Loucy (cell line): Measurements from ENCODE around the gene SPP2.

Experiments
- EZH2phosphoT487 ChIP-seq: fragments of 200-600 bp; IDR thresholded peaks from 2 replicates; pipeline ENCODE4 v1.6.1; 2018; ENCODE audit warnings: antibody characterized with exemption, mild to moderate bottlenecking, moderate library complexity, borderline replicate concordance
- TF ChIP-seq, protein P1 (sequence below): fragments of 200-600 bp; sonication (generic); conservative IDR thresholded peaks from 2 replicates; pipeline ENCODE4 v1.5.1; 2014; ENCODE audit warnings: mild to moderate bottlenecking, antibody characterized with exemption, low read length

DNA sequence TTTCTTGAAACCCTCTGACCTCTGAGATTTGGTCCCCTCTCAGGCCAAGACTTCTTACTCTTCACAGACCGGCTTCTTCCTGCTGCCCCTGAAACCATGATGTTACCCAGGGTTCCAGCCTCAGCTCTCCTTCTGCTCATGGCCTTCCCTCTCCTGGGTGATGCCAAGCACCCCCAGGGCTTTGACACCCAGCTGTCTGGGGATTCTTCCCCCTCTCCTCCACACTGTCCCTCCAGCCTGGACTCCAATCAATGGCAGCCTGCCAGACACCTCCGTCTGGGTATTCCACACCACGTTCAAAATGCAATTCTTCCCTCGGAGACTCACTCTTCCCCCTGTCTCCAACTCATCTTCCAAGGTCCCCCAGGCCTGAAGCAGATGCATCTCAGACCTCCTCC lies 25.0 kb downstream of the SPP2 start:
- TF ChIP-seq, protein P1, sequence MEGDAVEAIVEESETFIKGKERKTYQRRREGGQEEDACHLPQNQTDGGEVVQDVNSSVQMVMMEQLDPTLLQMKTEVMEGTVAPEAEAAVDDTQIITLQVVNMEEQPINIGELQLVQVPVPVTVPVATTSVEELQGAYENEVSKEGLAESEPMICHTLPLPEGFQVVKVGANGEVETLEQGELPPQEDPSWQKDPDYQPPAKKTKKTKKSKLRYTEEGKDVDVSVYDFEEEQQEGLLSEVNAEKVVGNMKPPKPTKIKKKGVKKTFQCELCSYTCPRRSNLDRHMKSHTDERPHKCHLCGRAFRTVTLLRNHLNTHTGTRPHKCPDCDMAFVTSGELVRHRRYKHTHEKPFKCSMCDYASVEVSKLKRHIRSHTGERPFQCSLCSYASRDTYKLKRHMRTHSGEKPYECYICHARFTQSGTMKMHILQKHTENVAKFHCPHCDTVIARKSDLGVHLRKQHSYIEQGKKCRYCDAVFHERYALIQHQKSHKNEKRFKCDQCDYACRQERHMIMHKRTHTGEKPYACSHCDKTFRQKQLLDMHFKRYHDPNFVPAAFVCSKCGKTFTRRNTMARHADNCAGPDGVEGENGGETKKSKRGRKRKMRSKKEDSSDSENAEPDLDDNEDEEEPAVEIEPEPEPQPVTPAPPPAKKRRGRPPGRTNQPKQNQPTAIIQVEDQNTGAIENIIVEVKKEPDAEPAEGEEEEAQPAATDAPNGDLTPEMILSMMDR: no peak
- no peak for TF ChIP-seq EZH2phosphoT487
